Cerebellar nuclear complex (tissue), 1 donor: Measurements from ENCODE around the gene S100A10.

Experiments used
- DNase-seq, 2 experiments: peaks; one replicate each; lab custom pipeline; 2025; lab: John Stamatoyannopoulos, UW

The S100A10 gene

DNA sequence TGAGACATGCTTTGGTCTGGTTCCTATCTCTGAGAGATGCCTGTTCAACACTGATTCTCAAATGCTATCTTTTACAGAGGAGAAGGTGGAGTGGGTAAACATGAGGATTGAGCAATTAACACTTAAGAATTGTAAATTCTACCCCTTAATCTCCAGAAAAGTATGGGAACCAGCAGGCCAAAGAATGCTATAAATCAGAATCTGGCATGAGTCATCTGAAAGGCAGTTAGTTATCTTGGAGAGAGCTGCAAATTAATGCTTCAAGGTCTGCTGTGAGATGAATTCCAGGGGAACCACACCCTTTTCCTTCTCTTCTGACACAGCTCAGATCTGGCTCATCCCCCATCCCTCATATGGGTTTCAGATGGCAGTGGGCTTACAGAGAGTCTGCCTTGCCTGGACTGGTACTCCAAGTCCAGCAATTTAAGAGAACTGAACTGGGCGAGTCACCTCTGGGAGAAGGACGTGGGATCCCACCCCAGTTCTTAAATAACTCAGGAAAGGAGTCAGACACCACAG lies 5.2 kb downstream of the S100A10 start:
- DNase-seq, result no peak

DNA sequence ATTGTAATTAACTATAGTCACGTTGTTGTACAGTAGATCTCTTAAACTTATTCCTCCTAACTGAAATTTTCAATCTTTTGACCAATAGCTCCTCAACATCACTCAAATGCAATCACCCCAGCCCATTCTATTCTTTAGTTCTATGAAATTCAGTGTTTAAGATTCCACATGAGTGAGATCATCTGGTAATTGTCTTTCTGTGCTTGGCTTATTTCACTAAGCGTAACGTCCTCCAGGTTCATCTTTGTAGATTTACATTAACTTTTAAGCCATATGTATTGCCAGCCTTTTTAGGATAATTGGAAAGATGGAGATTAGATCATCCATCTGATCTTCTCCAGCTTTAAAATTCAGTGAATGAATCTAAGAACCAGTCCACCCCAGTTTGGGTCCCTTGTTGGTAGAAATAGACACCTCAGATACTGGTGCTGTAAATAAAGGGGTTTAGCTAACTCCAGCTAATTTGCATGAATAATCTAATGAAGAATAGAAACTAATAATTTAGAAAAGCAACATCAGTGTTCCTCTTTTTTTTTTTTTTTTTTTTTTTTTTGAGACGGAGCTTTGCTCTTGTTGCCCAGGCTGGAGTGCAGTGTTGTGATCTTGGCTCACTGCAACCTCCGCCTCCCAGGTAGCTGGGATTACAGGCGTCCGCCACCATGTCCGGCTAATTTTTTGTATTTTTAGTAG lies 7.0 kb downstream of the S100A10 start:
- DNase-seq, result no peak

DNA sequence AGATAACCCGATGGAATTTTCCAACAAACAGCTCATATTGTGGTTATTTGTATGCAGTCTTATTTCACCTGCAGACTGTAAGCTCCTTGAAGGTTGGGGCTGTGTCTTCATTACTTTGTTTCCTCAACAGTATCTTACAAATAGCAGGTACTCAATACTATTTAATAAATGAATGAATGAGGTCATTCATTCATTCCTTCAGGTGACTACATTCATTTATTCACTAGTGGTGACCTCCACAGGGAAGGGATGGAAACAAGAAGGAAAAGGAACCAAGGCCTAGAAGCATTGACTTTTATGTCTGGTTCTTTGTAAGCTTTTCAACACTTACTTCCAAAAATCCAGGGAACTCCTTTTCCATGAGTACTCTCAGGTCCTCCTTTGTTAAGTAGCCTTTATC lies 7.9 kb downstream of the S100A10 start:
- DNase-seq, result no peak

DNA sequence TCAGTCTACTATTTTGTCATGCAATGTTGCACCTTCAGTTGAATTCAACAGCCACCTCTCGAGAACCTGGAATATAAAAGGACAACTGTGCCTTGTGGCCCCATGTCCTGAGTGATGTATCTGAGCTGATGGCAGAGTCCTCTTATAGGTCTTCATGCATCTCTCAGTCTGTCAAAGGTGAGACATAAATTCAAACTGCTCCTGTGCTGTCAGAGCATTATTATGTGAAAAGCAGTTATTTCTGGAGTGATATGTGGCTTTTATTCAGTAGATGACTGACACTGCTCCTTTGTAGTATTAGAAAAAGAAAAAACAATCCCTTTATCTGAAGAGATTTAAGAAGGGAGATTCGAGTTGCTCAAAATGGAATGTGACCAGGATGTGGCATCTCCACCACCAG lies 8.4 kb downstream of the S100A10 start:
- DNase-seq, result no peak

DNA sequence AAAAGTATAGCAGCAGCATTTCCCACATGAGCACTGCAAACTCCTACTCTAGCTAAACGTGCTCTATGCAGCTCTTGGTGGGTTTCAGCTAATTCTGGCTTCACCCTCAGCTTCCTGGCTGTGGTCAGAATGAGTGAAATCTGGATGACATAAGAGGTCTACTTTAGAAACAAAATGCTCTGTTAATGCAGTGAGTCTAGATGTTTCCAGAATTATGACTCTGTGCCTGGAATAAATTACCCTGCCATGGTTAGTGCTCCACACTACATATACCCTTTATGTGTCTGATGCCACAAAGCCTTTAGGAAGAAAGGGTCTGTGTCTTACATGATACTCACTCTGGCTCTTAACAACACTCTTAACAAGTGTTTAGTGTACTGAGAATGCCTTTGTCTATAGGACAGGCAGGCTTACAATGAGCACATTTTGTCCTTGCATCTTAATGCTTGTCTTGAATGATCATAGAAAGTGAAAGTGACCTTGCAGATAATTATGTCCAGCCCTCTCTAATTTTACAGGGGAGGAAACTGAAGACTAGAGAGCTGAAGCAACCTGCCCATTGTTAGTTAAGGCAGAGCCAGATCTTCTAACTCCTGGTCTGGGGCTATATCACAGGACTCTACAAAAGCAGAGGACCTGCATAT lies 9.2 kb downstream of the S100A10 start:
- no peak for DNase-seq

DNA sequence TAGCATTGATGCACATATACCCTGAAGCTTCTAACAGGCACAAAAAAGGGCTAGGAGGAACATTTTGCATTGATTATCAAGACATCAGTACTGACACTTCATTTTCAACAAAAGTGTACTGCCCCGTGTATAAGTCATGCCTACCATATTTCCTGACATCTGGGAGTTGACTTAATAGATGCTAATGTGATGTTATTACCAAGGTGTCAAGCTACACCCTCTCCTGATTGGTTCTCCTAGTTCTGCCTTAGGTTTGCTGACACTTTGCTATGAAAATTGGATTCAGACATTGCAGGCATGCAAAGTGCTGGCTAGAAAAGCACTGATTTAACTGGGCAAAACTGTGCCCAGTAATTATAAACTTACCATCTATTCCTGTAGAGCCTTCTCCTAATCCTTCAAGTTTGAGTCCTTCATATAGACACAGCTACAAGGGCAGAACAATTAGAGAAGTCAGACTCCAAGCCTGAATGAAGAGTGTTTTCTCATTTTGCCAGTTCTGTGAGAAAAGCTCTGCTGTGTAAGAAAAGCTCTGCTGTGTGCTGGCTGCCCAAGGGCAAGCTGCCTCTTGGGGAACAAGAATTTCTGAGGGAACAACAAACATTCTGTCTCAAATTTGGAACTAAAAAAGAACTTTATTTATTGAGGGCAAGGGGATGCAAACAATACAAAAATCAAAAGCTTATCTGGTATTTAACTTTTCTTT lies 11.2 kb downstream of the S100A10 start:
- no peak for DNase-seq

DNA sequence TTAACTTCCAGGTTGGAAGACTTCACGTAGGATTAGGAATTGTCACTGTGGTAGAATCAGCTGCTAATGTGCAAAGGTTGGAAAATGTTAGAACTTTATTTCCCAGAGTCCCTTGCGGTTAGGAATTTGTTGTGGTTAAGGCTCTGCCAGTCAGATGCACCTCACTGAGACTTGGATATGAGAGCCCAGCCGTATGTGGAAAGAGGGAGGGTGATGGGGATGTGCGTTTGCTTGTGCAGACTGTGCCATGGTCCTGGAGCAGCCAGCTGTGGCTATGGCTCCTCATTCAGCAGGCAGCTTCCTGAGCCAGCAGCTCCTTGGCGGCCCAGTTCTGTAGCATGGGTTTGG lies 12.5 kb downstream of the S100A10 start:
- no peak for DNase-seq

DNA sequence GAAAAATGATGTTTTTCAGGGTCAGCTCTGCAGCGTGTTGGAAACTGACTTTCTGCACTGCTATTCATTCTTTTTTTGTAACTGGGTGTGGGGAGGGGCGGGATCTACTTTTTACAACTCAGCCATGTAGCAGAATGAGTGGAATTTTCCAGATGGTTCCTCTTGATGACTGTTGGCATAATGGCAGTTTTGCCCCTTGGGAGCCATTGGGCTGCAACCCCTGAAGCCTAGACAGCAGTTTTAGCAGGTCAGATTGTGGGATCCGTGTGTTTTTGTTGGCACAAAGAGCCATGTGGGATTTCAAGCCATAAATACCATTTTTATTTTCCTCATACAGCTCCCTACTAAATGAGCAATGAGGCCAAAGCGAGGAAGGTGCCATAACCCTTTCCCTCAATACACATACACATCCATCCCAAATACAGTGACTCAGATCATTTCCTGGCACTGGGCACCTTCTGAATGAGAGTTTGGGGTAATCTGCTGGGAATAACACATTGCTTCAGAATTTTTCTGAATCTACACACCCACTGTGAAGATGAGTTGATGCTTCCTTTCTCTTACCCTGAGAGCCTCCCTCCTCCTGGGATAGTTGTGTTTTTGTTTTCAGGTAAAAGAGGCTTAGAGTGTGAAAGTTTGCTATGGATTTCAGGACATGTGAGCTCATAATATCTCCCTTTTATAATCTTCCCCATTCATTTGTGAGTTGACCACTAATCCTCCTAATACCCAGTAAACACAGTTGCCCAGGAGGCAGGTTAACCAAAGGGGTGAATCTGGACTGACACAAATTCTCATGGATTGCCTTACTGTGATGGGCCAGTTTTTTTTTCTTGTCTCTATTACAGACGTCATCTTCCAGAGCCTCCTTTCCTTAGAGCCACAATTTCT lies 13.1 kb downstream of the S100A10 start:
- DNase-seq, result no peak

DNA sequence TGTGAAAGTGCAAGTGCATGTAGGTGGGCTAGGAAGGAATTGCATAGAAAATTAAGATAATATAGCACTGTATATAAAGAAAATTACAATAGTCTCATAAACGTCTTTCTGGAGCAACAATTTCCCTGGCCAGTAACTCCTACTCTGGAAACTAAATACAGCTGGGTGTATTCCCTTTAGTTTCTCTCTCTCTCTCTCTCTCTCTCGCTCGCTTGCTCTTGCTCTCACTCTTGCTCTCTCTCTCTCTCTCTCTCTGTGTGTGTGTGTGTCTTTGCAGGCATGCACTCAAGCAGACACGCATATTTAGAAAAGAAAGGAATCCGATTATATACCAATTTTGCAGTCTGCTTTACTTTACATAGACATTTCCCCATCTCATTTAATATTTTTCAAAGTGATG lies 14.7 kb downstream of the S100A10 start:
- DNase-seq, result no peak

DNA sequence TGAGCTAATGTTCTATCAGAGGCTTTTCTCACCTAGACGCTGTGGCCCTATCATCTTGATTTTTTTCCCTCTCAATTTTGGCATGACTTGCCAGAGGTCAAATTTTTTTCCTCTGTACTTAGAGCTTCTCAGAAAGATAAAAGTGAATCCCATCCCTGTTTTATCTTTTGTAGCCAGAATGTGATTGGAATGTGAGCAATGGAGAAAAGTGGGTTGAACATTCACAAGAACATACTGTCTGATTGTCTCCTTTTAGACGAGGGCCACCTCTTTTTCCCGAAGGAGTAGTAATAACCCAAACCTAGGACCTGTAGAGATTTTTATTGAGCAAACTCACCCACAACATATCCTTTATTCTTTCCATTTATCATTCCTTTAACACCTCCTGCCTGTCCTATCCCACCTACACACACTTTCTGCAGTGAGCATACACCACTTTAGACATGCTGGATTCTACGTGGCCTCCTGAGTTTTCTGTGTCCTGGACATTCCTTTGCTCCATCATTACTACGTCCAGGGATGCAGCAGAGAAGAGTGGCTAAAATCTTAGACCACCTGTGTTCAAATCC lies 15.9 kb downstream of the S100A10 start:
- DNase-seq, result no peak

DNA sequence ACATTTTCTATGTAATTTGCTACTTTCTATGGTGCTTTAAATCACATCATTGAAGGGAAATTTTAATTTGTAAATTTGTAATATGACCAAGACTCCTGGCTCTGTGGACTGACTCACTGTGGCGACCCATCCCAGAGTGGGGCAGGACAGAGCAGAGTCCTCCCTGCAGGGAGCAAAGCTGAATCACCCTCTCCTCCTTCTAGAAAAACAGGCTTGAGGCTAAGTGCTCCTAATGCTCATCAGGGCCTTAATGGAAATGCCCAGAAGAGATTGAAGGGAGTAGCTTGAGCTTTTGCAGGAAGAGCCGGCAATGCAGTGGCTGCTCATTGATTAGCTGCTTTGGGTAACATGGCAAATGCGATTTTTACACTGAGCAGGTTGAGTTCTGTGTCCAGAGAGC lies 16.8 kb downstream of the S100A10 start:
- no peak for DNase-seq

DNA sequence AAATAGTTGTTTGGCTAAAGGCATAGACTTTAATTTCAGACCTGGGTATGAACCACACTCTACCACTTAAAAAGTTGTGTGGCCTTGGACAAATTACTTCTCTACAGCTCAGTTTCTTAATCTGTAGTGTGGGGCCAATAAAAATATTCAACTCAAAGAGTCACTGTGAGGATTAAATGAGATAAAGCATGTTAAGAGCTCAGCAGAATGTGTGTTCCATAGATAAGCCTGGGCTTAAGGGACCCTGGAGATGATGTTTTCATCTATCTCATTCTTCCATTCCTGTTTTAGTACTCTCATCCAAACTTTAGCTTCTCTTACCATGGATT lies 17.7 kb downstream of the S100A10 start:
- DNase-seq, result no peak

DNA sequence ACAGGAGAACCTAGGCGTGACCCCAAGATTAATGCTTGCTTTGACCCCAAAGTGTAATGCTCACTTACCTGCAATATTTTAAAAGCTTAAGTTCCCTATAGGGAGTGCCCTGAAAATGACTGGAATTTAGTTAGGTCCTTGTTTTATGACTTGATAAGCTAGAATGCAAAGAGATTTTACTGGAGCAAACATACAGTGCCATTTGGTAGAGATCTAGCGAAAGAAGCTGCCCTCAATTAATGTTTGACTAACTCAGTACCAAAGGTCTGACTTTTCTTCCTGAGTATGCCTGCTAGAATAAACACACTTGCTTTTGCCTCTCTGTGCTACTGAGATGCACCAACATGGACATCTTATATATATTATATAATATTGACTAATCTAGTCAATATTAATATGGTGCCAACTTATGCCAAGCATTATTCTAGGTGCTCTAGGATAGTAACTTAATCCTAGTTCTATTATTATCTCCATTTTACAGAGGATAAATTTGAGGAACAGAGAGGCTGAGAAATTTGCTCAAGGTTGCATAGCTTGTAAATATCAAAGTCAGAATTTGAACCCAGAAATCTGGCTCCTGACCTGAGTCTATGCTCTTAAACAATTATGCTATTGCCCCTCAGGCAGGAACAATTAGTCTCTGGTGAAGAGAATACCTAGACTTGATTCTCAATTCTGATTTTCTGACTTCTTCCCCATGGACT lies 18.2 kb downstream of the S100A10 start:
- no peak for DNase-seq

DNA sequence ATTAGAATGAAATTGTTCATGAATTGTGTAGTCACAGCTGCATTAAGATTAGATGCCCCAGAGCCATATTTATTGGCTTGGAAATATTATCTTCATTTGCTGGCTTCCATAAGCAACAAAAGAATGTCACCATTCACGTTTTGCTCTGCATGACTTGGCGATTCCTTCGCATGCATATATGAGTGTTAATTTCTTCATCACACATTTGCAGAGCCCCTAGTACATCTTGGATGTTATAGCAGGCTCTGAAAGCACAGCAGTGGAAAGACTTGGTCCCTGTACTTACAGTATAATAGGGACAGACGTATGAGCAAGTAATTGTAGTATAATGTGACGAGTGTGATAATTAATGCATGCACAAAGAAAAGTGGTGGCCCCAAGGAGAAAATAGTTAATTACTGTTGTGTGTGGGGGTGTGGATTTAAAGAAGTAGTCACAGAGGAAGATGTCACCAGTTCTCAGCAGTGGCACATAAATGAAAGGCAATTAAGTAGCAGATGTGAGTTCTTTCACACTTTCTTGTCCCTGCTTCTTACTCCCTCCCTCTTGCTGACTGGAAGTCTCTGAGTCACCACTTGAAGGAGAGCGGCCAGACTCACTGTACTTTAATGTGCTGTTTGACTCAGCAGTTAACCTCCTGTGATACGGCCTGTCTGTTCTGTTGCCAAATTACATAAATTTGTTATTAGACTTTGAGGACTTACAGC lies 21.0 kb downstream of the S100A10 start:
- DNase-seq, result no peak

DNA sequence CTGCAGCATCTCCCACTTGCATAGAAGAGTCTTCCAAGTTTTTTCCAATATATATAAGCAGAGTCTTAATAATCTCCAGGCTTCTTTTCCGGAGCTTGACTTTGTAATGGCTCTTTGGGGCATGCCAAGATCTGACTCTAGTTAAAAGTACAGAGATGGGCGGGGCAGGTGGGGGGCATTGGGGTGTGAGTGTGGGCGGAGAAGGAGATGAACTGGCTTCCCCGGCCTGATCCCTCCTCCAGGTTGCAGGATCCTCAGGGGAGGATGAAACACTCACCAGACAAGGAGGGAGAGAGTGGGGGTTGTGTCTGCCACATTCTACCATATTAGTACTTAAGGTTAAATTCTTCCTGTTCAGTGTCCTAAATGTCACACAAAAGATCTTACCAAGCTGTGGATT lies 23.0 kb downstream of the S100A10 start:
- no peak for DNase-seq

DNA sequence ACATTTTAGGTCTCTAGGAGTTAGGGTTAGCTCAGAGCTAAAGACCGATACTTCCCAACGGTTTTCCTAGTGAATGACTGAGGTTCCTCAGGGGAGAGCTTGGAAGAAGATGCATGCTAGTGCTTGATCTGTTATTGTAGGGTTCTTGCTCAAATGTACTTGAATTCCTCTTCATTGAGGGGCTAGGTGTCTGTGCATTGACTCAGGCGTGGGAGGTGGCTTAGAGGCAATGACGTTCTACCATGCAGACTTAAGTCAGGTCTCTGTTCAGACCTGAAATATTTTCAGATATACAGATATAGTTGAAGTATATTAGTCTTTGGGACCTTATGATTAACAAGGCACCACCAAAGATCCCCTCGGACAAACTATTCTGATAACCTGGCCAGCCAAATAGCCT lies 23.5 kb downstream of the S100A10 start:
- no peak for DNase-seq

DNA sequence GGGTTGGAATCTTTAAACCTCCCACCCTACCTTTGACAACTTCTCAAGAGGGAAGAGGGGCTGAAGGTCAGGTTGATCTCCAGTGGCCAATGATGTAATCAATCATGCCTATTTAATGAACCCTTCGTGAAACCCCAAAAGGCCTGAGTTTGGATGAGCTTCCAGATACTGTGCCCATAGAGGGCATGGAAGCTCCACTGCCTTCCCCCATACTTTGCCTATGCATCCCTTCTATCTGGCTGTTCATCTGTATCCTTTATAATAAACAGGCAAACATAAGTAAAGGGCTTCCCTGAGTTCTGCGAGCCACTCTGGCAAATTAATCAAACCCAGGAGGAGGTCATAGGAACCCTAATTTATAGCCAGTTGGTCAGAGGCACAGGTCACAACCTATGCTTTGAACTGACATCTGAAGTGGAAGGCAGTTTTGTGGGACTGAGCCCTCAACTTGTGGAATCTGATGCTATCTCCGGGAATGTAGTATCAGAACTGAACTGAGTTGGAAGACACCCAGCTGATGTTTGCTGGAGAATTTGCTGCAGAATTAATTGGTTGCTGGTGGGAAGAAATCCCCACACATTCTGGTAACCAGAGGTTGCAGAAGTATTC lies 24.8 kb downstream of the S100A10 start:
- DNase-seq, result no peak

DNA sequence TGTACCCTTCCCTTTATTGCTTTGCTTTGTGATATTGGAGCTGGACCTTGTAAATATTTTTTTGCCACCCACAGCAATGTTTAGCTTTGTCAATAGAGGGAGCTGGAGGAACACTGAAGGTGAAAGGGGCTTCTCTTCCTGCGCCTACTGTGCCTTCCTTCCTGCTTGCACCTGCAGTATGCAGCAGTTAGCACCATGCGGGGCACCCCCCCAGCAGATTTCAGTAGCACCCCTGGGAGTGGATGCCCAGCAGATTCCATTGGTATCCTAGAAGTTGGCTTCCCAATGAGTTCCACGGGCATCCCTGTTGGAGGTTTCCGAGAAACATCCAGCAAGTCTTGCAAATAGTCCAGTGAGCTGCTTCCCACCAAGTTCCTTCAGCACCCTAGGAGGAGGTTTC lies 25.6 kb downstream of the S100A10 start:
- DNase-seq, result no peak

DNA sequence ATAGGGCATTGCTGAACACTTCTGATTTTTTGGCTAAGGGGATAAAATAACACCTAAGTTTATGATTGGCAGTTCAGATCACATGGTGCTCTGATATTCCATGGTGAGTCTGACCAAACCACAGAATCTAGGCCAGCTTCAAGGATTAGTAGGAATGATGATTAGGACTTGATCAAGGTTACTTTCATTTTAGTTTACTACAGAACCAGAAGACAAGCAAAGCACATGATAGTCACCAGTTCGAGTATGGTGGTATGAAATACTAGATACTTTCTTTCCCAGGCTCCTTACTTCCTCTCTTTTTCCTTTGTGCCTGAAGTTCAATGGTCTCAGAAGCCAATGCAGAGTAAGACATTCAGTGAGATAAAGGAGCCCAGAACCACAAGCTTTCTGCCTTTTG lies 26.6 kb downstream of the S100A10 start:
- no peak for DNase-seq

DNA sequence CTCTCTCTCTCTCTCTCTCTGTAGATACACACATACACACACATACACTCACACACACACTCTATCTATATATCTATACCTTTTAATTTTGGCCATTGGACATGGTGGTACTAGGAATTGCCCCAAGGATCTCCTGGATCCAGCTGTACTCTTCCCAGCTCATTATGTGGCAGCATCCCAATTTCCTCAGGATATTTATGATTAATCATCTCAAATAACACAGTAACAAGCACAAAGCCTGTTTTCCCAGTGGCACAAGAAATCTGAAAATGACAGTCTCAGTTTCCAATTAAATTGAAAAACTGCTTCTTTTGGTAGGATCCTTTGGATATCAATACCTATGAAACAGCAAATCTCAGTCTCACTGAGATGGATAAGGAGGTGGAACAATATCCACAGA lies 27.6 kb downstream of the S100A10 start:
- no peak for DNase-seq
